Smooth muscle cell (in vitro differentiated cells): Measurements from ENCODE around the gene TNFRSF25. TPM values are rescaled to one million over a fixed set of nuclear protein-coding genes. Genes with fewer than 3 reads are reported as not detected.

Experiments used
- DNase-seq: peaks from one replicate; lab custom pipeline; 2025; ENCODE audit not compliant: unreplicated experiment; lab: John Stamatoyannopoulos, UW
- H2AFZ ChIP-seq: fragments of 200-600 bp; sonication (generic); 2 replicates; pipeline ENCODE4 v1.6.0; 2016; ENCODE audit warnings: antibody characterized with exemption, low read depth, mild to moderate bottlenecking
- H3F3A ChIP-seq: fragments of 200-600 bp; sonication (generic); 2 replicates; pipeline ENCODE4 v1.6.0; 2017; ENCODE audit warnings: antibody characterized with exemption, low read depth
- H3K27ac ChIP-seq: fragments of 200-600 bp; sonication (generic); 2 replicates; pipeline ENCODE4 v1.5.1; 2016; ENCODE audit warnings: low read depth, mild to moderate bottlenecking
- H3K27me3 ChIP-seq: fragments of 200-600 bp; sonication (generic); 2 replicates; pipeline ENCODE4 v1.6.1; 2016; ENCODE audit warnings: low read depth, mild to moderate bottlenecking
- H3K36me3 ChIP-seq: fragments of 200-600 bp; sonication (generic); 2 replicates; pipeline ENCODE4 v1.5.1; 2016; ENCODE audit warnings: low read depth
- H3K4me1 ChIP-seq: fragments of 200-600 bp; sonication (generic); 2 replicates; pipeline ENCODE4 v1.5.1; 2016; ENCODE audit warnings: low read depth
- H3K4me2 ChIP-seq: fragments of 200-600 bp; sonication (generic); 2 replicates; pipeline ENCODE4 v1.6.0; 2016; ENCODE audit warnings: mild to moderate bottlenecking
- H3K4me3 ChIP-seq: fragments of 200-600 bp; sonication (generic); 2 replicates; pipeline ENCODE4 v1.5.1; 2016; ENCODE audit warnings: mild to moderate bottlenecking
- H3K79me2 ChIP-seq: fragments of 200-600 bp; sonication (generic); 2 replicates; pipeline ENCODE4 v1.6.0; 2016; ENCODE audit warnings: low read depth, mild to moderate bottlenecking
- H3K9ac ChIP-seq: fragments of 200-600 bp; sonication (generic); 2 replicates; pipeline ENCODE4 v1.6.0; 2016; ENCODE audit warnings: low read depth
- H3K9me3 ChIP-seq: fragments of 200-600 bp; sonication (generic); replicated peaks from 2 replicates; pipeline ENCODE4 v1.5.1; 2016; ENCODE audit warnings: low read depth
- H4K20me1 ChIP-seq: fragments of 200-600 bp; sonication (generic); 2 replicates; pipeline ENCODE4 v1.6.0; 2016; ENCODE audit warnings: low read depth
- WGBS: methylation state at CpG from one replicate; pipeline ENCODE4 v1.1.7; 2016; ENCODE audit warnings: low lambda C conversion rate; 5-methylcytosine and 5-hydroxymethylcytosine counted together
- polyA plus RNA-seq: library from polyadenylated mRNA; unstranded; fragments of >200 nt; fragmentation: Nextera tagmentation; extraction: Ambion mirVana; gene quantifications from 2 replicates; pipeline ENCODE4 v1.2.1, GENCODE V29; 2016
- total RNA-seq: library from RNA; depleted of rRNA; stranded (reverse); fragments of >200 nt; gene quantifications from 2 replicates; pipeline ENCODE4 v1.2.3, GENCODE V29; 2014
- TF ChIP-seq, protein P1 (sequence below): fragments of 200-600 bp; sonication (generic); IDR thresholded peaks from 2 replicates; pipeline ENCODE4 v1.5.1; 2017; ENCODE audit warnings: borderline replicate concordance, mild to moderate bottlenecking, antibody characterized with exemption; ENCODE audit not compliant: insufficient read depth, poor library complexity, severe bottlenecking

Gene TNFRSF25
- total and polyA plus RNA-seq, 2 experiments from 2014 or later = 10.1 to 19.8 TPM

GRCh38 chr1:6468729-6469461 lies 2.9 kb upstream of the TNFRSF25 start:
- Histone ChIP-seq H3K4me2 (no peak overlapping the region), H3K79me2 (no peaks in the 10 kb centered on the region), H3K27me3 (no peaks in the 10 kb centered on the region), H3K4me1 (no peaks in the 10 kb centered on the region), H3F3A (no peaks in the 10 kb centered on the region), H3K9me3 (no peaks in the 10 kb centered on the region), H3K9ac (no peak overlapping the region), H2AFZ (no peak overlapping the region), H3K4me3 (no peak overlapping the region), H3K36me3 (no peaks in the 10 kb centered on the region), H4K20me1 (peaks cover 39% of the 10 kb centered on the region), H3K27ac (no peak overlapping the region)
- DNase-seq = no peak
- WGBS = 94% methylated on average over 13 of the region's 13 CpGs
- TF ChIP-seq, protein P1, sequence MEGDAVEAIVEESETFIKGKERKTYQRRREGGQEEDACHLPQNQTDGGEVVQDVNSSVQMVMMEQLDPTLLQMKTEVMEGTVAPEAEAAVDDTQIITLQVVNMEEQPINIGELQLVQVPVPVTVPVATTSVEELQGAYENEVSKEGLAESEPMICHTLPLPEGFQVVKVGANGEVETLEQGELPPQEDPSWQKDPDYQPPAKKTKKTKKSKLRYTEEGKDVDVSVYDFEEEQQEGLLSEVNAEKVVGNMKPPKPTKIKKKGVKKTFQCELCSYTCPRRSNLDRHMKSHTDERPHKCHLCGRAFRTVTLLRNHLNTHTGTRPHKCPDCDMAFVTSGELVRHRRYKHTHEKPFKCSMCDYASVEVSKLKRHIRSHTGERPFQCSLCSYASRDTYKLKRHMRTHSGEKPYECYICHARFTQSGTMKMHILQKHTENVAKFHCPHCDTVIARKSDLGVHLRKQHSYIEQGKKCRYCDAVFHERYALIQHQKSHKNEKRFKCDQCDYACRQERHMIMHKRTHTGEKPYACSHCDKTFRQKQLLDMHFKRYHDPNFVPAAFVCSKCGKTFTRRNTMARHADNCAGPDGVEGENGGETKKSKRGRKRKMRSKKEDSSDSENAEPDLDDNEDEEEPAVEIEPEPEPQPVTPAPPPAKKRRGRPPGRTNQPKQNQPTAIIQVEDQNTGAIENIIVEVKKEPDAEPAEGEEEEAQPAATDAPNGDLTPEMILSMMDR = no peak

- no peak overlapping the region for H3K4me2 ChIP-seq
- H4K20me1 ChIP-seq = peaks cover 40% of the 10 kb centered on the region
- 92% methylated on average over 30 of the region's 30 CpGs for WGBS
- no peaks in the 10 kb centered on the region for H3K9me3 ChIP-seq
- H3K27ac ChIP-seq = no peak overlapping the region
- H3K4me1 ChIP-seq = no peaks in the 10 kb centered on the region
- H3K36me3 ChIP-seq = no peaks in the 10 kb centered on the region
- H3K4me3 ChIP-seq = no peak overlapping the region
- no peak for DNase-seq
- H3F3A ChIP-seq = no peaks in the 10 kb centered on the region
- TF ChIP-seq, protein P1 = no peak
- H3K27me3 ChIP-seq = no peaks in the 10 kb centered on the region
- H3K9ac ChIP-seq = no peak overlapping the region
- no peak overlapping the region for H2AFZ ChIP-seq
- no peaks in the 10 kb centered on the region for H3K79me2 ChIP-seq
Observed at GRCh38 chr1:6467744-6468688, 2.0 kb upstream of the TNFRSF25 start.

GRCh38 chr1:6467224-6467623 lies 1.3 kb upstream of the TNFRSF25 start:
- Histone ChIP-seq H3K79me2 (no peaks in the 10 kb centered on the region), H3K4me2 (no peak overlapping the region), H3K4me3 (no peak overlapping the region), H3K27ac (no peak overlapping the region), H3K9me3 (no peaks in the 10 kb centered on the region), H3K4me1 (no peaks in the 10 kb centered on the region), H3F3A (no peaks in the 10 kb centered on the region), H3K27me3 (no peaks in the 10 kb centered on the region), H4K20me1 (peaks cover 33% of the 10 kb centered on the region), H3K9ac (no peak overlapping the region), H2AFZ (no peak overlapping the region), H3K36me3 (no peaks in the 10 kb centered on the region)
- TF ChIP-seq, protein P1 = no peak
- WGBS = 94% methylated on average over 8 of the region's 12 CpGs
- no peak for DNase-seq
